ENCODE data around the gene ACAD10.

DNA sequence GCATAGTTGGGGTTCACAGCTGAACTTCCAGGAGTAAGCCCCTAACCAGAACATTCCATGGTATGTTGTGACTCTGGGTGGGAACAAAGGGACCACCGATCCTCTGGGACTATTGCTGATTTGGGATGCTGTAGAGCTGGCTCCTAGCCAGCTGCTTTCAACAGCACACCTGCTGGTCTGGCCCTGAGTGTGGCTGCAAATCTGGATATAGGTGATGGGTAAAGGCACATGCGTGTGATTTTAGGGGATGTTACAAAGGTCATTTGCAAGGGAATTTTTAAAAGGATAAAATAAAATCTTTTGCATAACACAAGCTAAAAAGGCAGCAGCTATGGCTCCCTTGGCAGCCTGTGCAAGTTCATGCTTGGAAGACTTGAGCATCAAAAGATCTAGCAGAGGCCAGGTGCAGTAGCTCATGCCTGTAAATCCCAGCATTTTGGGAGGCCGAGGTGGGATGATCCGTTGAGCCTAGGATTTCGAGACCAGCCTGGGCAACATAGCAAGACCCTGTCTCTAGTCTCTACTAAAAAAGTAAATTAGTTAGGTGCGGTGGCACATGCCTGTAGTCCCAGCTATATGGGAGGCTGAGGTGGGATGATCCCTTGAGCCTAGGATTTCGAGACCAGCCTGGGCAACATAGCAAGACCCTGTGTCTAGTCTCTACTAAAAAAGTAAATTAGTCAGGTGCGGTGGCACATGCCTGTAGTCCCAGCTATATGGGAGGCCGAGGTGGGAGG lies 82.5 kb downstream of the ACAD10 start:
- TF ChIP-seq, protein P1, sequence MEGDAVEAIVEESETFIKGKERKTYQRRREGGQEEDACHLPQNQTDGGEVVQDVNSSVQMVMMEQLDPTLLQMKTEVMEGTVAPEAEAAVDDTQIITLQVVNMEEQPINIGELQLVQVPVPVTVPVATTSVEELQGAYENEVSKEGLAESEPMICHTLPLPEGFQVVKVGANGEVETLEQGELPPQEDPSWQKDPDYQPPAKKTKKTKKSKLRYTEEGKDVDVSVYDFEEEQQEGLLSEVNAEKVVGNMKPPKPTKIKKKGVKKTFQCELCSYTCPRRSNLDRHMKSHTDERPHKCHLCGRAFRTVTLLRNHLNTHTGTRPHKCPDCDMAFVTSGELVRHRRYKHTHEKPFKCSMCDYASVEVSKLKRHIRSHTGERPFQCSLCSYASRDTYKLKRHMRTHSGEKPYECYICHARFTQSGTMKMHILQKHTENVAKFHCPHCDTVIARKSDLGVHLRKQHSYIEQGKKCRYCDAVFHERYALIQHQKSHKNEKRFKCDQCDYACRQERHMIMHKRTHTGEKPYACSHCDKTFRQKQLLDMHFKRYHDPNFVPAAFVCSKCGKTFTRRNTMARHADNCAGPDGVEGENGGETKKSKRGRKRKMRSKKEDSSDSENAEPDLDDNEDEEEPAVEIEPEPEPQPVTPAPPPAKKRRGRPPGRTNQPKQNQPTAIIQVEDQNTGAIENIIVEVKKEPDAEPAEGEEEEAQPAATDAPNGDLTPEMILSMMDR (IDR thresholded peaks at IDR 0.05) = no peak
- TF ChIP-seq EP300 (IDR thresholded peaks at IDR 0.05) = no peak
